Liver (tissue), 9 donors: ENCODE measurements around the gene ZSCAN5C. TPM values are rescaled to one million over a fixed set of nuclear protein-coding genes. Genes with fewer than 3 reads are reported as not detected.
A peak's percentile ranks its signal among the peaks of the same experiment; 100 is the strongest.

ENCODE experiments used
- DNase-seq: peaks from one replicate; pipeline ENCODE4 v3.0.0-alpha.2; 2017; ENCODE audit warnings: low spot score
- H3K27ac ChIP-seq, 2 donors: one replicate each; pipeline ENCODE4 v1.7.0; 2013; ENCODE audit warnings: inconsistent platforms in 2 of 2, low read length in 2 of 2, control low read depth in 1 of 2, low read depth in 1 of 2, mild to moderate bottlenecking in 1 of 2
- H3K27me3 ChIP-seq, 4 donors: one replicate each; pipeline versions ENCODE4 v1.6.1 to v1.7.0; 2013; ENCODE audit warnings: low read length in 3 of 4, inconsistent platforms in 1 of 4, mild to moderate bottlenecking in 1 of 4, moderate library complexity in 1 of 4; ENCODE audit not compliant: control insufficient read depth in 4 of 4, insufficient read depth in 4 of 4
- H3K36me3 ChIP-seq, 4 donors: one replicate each; pipeline versions ENCODE4 v1.6.1 to v1.7.0; 2013; ENCODE audit warnings: low read length in 3 of 4, mild to moderate bottlenecking in 3 of 4, low read depth in 1 of 4, moderate library complexity in 1 of 4; ENCODE audit not compliant: control insufficient read depth in 4 of 4, insufficient read depth in 3 of 4
- H3K4me1 ChIP-seq, 4 donors: one replicate each; pipeline versions ENCODE4 v1.6.1 to v1.7.0; 2013; ENCODE audit warnings: low read length in 3 of 4, mild to moderate bottlenecking in 3 of 4, moderate library complexity in 1 of 4; ENCODE audit not compliant: control insufficient read depth in 4 of 4, insufficient read depth in 4 of 4
- H3K4me3 ChIP-seq, 3 donors: one replicate each; pipeline versions ENCODE4 v1.6.1 to v1.7.0; 2013; ENCODE audit warnings: low read length in 3 of 3, control low read depth in 1 of 3, low read depth in 1 of 3, mild to moderate bottlenecking in 1 of 3
- H3K9ac ChIP-seq, 2 donors: one replicate each; pipeline ENCODE4 v1.7.0; 2013; ENCODE audit warnings: low read length in 2 of 2, mild to moderate bottlenecking in 2 of 2, moderate library complexity in 2 of 2, control low read depth in 1 of 2, low read depth in 1 of 2
- H3K9me3 ChIP-seq, 4 donors: one replicate each; pipeline versions ENCODE4 v1.6.1 to v1.7.0; 2013; ENCODE audit warnings: low read length in 3 of 4; ENCODE audit not compliant: control insufficient read depth in 4 of 4
- EGR1 ChIP-seq, 2 donors: IDR thresholded peaks; 2 replicates each; pipeline ENCODE4 v1.6.1; 2016 to 2018; ENCODE audit warnings: antibody characterized with exemption in 2 of 2, low read depth in 2 of 2
- FOXA1 ChIP-seq: IDR thresholded peaks from 2 replicates; pipeline ENCODE4 v1.6.1; 2016; ENCODE audit warnings: antibody characterized with exemption
- FOXA2 ChIP-seq: IDR thresholded peaks from 2 replicates; pipeline ENCODE4 v1.6.1; 2016; ENCODE audit warnings: antibody characterized with exemption
- GABPA ChIP-seq, 2 donors: IDR thresholded peaks in 1 of 2; conservative IDR thresholded peaks in 1 of 2; 2 replicates each; pipeline ENCODE4 v1.6.1; 2016; ENCODE audit warnings: antibody characterized with exemption in 2 of 2, mild to moderate bottlenecking in 1 of 2, moderate library complexity in 1 of 2
- HNF4A ChIP-seq, 2 donors: conservative IDR thresholded peaks; 2 replicates each; pipeline ENCODE4 v1.6.1; 2016; ENCODE audit warnings: antibody characterized with exemption in 2 of 2, mild to moderate bottlenecking in 2 of 2
- HNF4G ChIP-seq: IDR thresholded peaks from 2 replicates; pipeline ENCODE4 v1.6.1; 2016; ENCODE audit warnings: antibody characterized with exemption
- JUND ChIP-seq, 2 donors: IDR thresholded peaks; 2 replicates each; pipeline ENCODE4 v1.6.1; 2016; ENCODE audit warnings: antibody characterized with exemption in 2 of 2
- MAX ChIP-seq: IDR thresholded peaks from 2 replicates; pipeline ENCODE4 v1.6.1; 2016; ENCODE audit warnings: antibody characterized with exemption
- NR2F2 ChIP-seq: IDR thresholded peaks from 2 replicates; pipeline ENCODE4 v1.6.1; 2016; ENCODE audit warnings: antibody characterized with exemption
- RAD21 ChIP-seq, 2 donors: IDR thresholded peaks; 2 replicates each; pipeline ENCODE4 v1.6.1; 2016; ENCODE audit warnings: antibody characterized with exemption in 2 of 2, mild to moderate bottlenecking in 2 of 2
- REST ChIP-seq: IDR thresholded peaks from 2 replicates; pipeline ENCODE4 v1.6.1; 2016; ENCODE audit warnings: antibody characterized with exemption, mild to moderate bottlenecking
- RXRA ChIP-seq, 2 donors: IDR thresholded peaks; 2 replicates each; pipeline ENCODE4 v1.6.1; 2017 to 2018; ENCODE audit warnings: antibody characterized with exemption in 2 of 2, mild to moderate bottlenecking in 1 of 2
- SP1 ChIP-seq: IDR thresholded peaks from 2 replicates; pipeline ENCODE4 v1.6.1; 2018; ENCODE audit warnings: antibody characterized with exemption, mild to moderate bottlenecking
- TAF1 ChIP-seq: conservative IDR thresholded peaks from 2 replicates; pipeline ENCODE4 v1.6.1; 2016; ENCODE audit warnings: antibody characterized with exemption, mild to moderate bottlenecking
- YY1 ChIP-seq: IDR thresholded peaks from 2 replicates; pipeline ENCODE4 v1.6.1; 2016; ENCODE audit warnings: antibody characterized with exemption, mild to moderate bottlenecking
- ZBTB33 ChIP-seq: IDR thresholded peaks from 2 replicates; pipeline ENCODE4 v1.6.1; 2016; ENCODE audit warnings: antibody characterized with exemption
- WGBS: extraction: QIAGEN DNeasy Blood & Tissue Kit; methylation state at CpG from one replicate; pipeline ENCODE4 v1.1.7; 2013; 5-methylcytosine and 5-hydroxymethylcytosine counted together
- polyA plus RNA-seq, 2 donors: library from polyadenylated mRNA; stranded (reverse) in 1 of 2; unstranded in 1 of 2; fragments of 200-250 nt in 1 of 2; fragments of >200 nt in 1 of 2; fragmentation: Nextera tagmentation in 1 of 2; extraction: Ambion mirVana in 1 of 2; gene quantifications; one replicate each; pipeline versions ENCODE4 v1.2.1 to v1.2.3, GENCODE V29; 2013 to 2015
- total RNA-seq, 2 donors: library from RNA; depleted of rRNA; stranded (reverse); fragments of >200 nt; gene quantifications; one replicate each; pipeline ENCODE4 v1.2.3, GENCODE V29; 2014
- TF ChIP-seq, protein P1 (sequence below): fragments of 150-350 bp; IDR thresholded peaks from 2 replicates; pipeline ENCODE4 v1.5.1; 2017; ENCODE audit warnings: improper control_type of control experiment, low read depth, low read length; ENCODE audit not compliant: missing input control
- donor health status: healthy.
- donor health status: healthy.
- donor health status: healthy.
- donor health status: healthy.
- donor health status: healthy.

The ZSCAN5C gene
- total and polyA plus RNA-seq, 4 donors: not detected

- Histone ChIP-seq H3K9me3 (no peaks in the 10 kb centered on the region), H3K9ac (no peak overlapping the region), H3K36me3 (no peaks in the 10 kb centered on the region), H3K4me1 (no peaks in the 10 kb centered on the region), H3K4me3 (no peak overlapping the region), H3K27me3 (no peaks in the 10 kb centered on the region), H3K27ac (no peak overlapping the region)
- peak; percentile 75 to 86 for TF ChIP-seq RAD21 (IDR thresholded peaks at IDR 0.05)
- TF ChIP-seq, protein P1, sequence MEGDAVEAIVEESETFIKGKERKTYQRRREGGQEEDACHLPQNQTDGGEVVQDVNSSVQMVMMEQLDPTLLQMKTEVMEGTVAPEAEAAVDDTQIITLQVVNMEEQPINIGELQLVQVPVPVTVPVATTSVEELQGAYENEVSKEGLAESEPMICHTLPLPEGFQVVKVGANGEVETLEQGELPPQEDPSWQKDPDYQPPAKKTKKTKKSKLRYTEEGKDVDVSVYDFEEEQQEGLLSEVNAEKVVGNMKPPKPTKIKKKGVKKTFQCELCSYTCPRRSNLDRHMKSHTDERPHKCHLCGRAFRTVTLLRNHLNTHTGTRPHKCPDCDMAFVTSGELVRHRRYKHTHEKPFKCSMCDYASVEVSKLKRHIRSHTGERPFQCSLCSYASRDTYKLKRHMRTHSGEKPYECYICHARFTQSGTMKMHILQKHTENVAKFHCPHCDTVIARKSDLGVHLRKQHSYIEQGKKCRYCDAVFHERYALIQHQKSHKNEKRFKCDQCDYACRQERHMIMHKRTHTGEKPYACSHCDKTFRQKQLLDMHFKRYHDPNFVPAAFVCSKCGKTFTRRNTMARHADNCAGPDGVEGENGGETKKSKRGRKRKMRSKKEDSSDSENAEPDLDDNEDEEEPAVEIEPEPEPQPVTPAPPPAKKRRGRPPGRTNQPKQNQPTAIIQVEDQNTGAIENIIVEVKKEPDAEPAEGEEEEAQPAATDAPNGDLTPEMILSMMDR: peak; percentile 82
- peak; percentile 91 for TF ChIP-seq YY1
- no peak for TF ChIP-seq FOXA2
- peak in 1 of 2 donors; percentile 25 for TF ChIP-seq HNF4A (conservative IDR thresholded peaks at IDR 0.05)
- TF ChIP-seq NR2F2: no peak
- 42% methylated on average over 10 of the region's 10 CpGs for WGBS
- peak; percentile 85 for DNase-seq
These were observed 50.8 kb downstream of the ZSCAN5C start for GRCh38 chr19:56252699-56253422.

DNA sequence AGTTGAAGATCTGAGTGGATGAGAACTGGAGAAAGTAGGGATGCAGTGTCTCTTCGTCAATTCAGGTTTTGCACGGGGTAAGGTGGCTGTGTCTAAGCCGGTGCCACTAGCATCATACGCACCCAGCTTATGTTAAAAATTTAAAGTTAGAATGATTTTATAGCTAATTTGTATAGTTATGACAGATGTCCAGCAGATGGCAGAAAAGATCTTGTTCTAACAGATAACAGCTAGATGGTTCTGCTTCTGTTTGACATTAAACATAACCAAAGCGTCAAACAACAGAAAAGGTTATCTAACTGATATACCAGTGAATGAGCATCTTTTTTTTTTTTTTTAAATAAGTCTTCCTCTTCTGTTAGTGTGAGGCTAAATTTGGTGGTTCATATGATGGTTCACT, 51.7 kb downstream of the ZSCAN5C start:
- no peak overlapping the region for H3K4me3 ChIP-seq
- H3K9me3 ChIP-seq: no peaks in the 10 kb centered on the region
- H3K27ac ChIP-seq: no peak overlapping the region
- 51% methylated on average over 5 of the region's 5 CpGs for WGBS
- no peak for DNase-seq
- no peaks in the 10 kb centered on the region for H3K27me3 ChIP-seq
- no peaks in the 10 kb centered on the region for H3K4me1 ChIP-seq
- no peaks in the 10 kb centered on the region for H3K36me3 ChIP-seq
- no peak overlapping the region for H3K9ac ChIP-seq
- TF ChIP-seq NR2F2 (no peak), YY1 (no peak), RAD21 (IDR thresholded peaks at IDR 0.05) (peak; percentile 79 to 83)
- TF ChIP-seq, protein P1: peak; percentile 39

DNA sequence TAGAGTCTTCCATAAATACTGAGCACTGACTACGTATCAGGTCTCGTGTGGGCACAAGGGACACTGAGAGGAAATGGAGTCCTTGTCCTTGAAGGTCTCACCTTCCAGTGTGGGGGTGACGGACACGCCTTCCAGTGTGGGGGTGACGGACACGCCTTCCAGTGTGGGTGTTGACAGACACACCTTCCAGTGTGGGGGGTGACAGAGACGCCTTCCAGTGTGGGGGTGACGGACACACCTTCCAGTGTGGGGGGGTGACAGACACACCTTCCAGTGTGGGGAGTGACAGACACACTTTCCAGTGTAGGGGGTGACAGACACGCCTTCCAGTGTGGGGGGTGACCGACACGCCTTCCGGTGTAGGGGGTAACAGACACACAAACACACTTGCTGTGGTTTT, 56.2 kb downstream of the ZSCAN5C start:
- Histone ChIP-seq H3K36me3 (no peaks in the 10 kb centered on the region), H3K4me1 (no peaks in the 10 kb centered on the region), H3K9ac (no peak overlapping the region), H3K9me3 (no peaks in the 10 kb centered on the region), H3K27me3 (no peaks in the 10 kb centered on the region), H3K4me3 (no peak overlapping the region), H3K27ac (no peak overlapping the region)
- no peak for DNase-seq
- WGBS: 93% methylated on average over 12 of the region's 12 CpGs
- TF ChIP-seq FOXA2 (no peak), JUND (IDR thresholded peaks at IDR 0.05) (no peak), HNF4A (conservative IDR thresholded peaks at IDR 0.05) (no peak), RXRA (IDR thresholded peaks at IDR 0.05) (no peak), TAF1 (no peak), REST (no peak), HNF4G (no peak), NR2F2 (no peak), YY1 (no peak), FOXA1 (no peak), MAX (no peak), SP1 (no peak), ZBTB33 (no peak), EGR1 (IDR thresholded peaks at IDR 0.05; ENCODE audit: low read depth in 2 of 2) (no peak), RAD21 (IDR thresholded peaks at IDR 0.05) (no peak), GABPA (IDR thresholded peaks at IDR 0.05 in 1 of 2, conservative IDR thresholded peaks at IDR 0.05 in 1 of 2) (no peak)
